Psoas muscle (tissue), 8 donors: ENCODE results near the gene ITLN1. TPM values are rescaled to one million over a fixed set of nuclear protein-coding genes. Genes with fewer than 3 reads are reported as not detected.
"Not testable (repeated sequence)": the region's sequence is repeated elsewhere in the genome, so short reads cannot be mapped to it uniquely, and the experiment has no call there.

Experiments used
- ATAC-seq, 4 donors: fragments of 200-7000 bp; cut with Tn5 transposase; one replicate each; pipeline ENCODE4 v1.9.1; 2020; ENCODE audit warnings: moderate library complexity in 3 of 4, mild to moderate bottlenecking in 2 of 4
- DNase-seq, 2 donors: peaks; one replicate each; pipeline ENCODE4 v3.0.0-alpha.2; 2020
- H3K27ac ChIP-seq: fragments of 200-600 bp; one replicate; pipeline ENCODE4 v1.8.0; 2022
- H3K27me3 ChIP-seq, 3 donors: fragments of 200-600 bp in 1 of 3; one replicate each; pipeline versions ENCODE4 v1.6.1 to v1.8.0; 2013 to 2022; ENCODE audit warnings: low read length in 2 of 3, mild to moderate bottlenecking in 2 of 3, moderate library complexity in 1 of 3; ENCODE audit not compliant: insufficient read depth in 3 of 3
- H3K36me3 ChIP-seq, 2 donors: fragments of 200-600 bp in 1 of 2; one replicate each; pipeline versions ENCODE4 v1.6.1 to v1.8.0; 2013 to 2022; ENCODE audit warnings: low read depth in 1 of 2, mild to moderate bottlenecking in 1 of 2, moderate library complexity in 1 of 2; ENCODE audit not compliant: insufficient read depth in 1 of 2
- H3K4me1 ChIP-seq: fragments of 200-600 bp; one replicate; pipeline ENCODE4 v1.8.0; 2022
- H3K4me3 ChIP-seq: fragments of 200-600 bp; one replicate; pipeline ENCODE4 v1.8.0; 2022; ENCODE audit warnings: mild to moderate bottlenecking
- H3K9me3 ChIP-seq: fragments of 200-600 bp; one replicate; pipeline ENCODE4 v1.8.0; 2022
- WGBS, 3 donors: extraction: QIAGEN DNeasy Blood & Tissue Kit; methylation state at CpG; one replicate each; pipeline versions ENCODE4 v1.1.6 to v1.1.7; 2013; 5-methylcytosine and 5-hydroxymethylcytosine counted together
- intact Hi-C, 2 donors: fragments of 100-400 bp; cut with DNase I; formaldehyde crosslinking; loops; one replicate each; pipeline versions ENCODE4 v1.11.0 to v1.14.2; 2022
- polyA plus RNA-seq, 3 donors: library from polyadenylated mRNA; stranded (reverse); fragments of 200-250 nt; gene quantifications; one replicate each; pipeline ENCODE4 v1.2.3, GENCODE V29; 2013
- total RNA-seq, 4 donors: library from RNA; stranded (reverse); fragmentation: NEBNext Ultra II Directional in 2 of 4; extraction: Animal tissue kit (Norgen Biotek cat#: 25700) in 2 of 4; gene quantifications; one replicate each; pipeline versions ENCODE4 v1.2.1 to v1.2.4, GENCODE V29; 2021 to 2023
- TF ChIP-seq, protein P1 (sequence below): fragments of 200-600 bp; IDR thresholded peaks from one replicate; pipeline ENCODE4 v1.8.0; 2022; ENCODE audit warnings: antibody characterized with exemption
- donor health status: healthy with polysubstance abuse.
- donor health status: DM: no; HTN: no; CAD: no; lungs with moderate emphysema.
- donor health status: Bipolar disorder and iron deficiency.
- donor health status: healthy.
- donor health status: DM: yes; HTN: yes; CAD: no.
- donor health status: DM: no; HTN: no; CAD: no.
- donor health status: DM: no; HTN: no; CAD: no.
- donor health status: DM: yes; HTN: yes; CAD: no.

The ITLN1 gene
- total and polyA plus RNA-seq, 7 donors, result 0.09 to 2.6 (median 0.74) TPM; not detected in 1

DNA sequence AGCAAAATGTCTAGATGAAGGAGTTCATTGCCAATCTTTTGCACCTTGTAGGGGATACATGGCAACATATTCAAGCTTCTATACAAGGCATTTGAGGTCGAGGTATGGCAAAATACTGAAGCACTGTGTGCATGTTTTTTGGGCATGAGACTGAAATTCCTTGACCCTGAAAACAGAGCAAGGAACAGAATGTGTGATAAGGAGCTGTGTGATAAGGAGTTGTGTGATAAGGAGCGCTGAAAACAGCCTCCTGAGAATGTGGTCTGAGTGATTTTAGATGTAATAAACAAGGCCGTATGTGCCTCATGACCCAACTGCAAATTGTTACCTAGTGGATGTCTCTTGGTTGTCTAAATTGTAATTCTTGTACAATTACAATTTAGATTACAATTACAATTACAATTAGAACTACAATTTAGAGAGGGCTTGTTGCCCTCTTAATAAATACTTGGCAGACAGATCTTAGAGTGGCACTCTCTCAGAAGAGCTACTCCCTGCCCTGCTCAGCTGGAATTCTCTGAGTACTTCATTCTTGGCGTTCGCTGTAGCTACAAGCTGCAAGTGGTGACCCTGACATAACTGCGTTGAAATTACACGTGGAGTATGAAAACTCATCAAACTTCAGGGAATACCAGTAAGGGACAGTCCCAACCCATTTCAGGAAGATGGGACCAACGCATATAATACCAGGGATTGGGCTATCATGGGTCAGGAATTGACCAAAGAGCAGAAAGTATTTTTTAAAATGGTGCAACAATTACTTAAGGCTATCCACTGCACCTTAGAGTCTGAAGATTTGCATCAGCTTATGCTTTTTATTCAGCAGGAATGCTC, 20.0 kb upstream of the ITLN1 start:
- no peaks in the 10 kb centered on the region for H3K4me1 ChIP-seq
- no peak overlapping the region for H3K4me3 ChIP-seq
- ATAC-seq, result no peak
- no peak for DNase-seq
- no peaks in the 10 kb centered on the region for H3K36me3 ChIP-seq
- TF ChIP-seq, protein P1, sequence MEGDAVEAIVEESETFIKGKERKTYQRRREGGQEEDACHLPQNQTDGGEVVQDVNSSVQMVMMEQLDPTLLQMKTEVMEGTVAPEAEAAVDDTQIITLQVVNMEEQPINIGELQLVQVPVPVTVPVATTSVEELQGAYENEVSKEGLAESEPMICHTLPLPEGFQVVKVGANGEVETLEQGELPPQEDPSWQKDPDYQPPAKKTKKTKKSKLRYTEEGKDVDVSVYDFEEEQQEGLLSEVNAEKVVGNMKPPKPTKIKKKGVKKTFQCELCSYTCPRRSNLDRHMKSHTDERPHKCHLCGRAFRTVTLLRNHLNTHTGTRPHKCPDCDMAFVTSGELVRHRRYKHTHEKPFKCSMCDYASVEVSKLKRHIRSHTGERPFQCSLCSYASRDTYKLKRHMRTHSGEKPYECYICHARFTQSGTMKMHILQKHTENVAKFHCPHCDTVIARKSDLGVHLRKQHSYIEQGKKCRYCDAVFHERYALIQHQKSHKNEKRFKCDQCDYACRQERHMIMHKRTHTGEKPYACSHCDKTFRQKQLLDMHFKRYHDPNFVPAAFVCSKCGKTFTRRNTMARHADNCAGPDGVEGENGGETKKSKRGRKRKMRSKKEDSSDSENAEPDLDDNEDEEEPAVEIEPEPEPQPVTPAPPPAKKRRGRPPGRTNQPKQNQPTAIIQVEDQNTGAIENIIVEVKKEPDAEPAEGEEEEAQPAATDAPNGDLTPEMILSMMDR, result no peak
- WGBS, 3 donors, result 78 to 84% (median 83%) methylated on average over 8 of the region's 8 CpGs
- H3K27ac ChIP-seq, result no peak overlapping the region
- intact Hi-C loops, result no loop called here
- no peaks in the 10 kb centered on the region for H3K27me3 ChIP-seq
- H3K9me3 ChIP-seq, result no peaks in the 10 kb centered on the region

DNA sequence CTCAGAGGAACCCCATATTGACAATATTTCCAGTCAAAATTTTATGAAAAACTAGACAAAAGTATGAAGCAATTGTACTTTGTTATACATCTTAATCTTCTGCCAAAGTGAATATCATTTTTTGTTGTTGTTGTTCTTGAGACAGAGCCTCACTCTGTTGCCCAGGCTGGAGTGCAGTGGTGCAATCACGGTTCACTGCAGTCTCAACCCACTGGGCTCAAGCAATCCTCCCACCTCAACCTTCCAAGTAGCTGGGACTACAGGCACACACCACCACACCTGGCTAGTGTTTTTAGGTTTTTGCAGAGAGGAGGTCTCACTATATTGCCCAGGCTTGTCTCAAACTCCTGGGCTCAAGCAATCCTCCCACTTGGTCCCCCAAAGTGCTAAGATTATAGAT, 17.3 kb upstream of the ITLN1 start:
- H3K9me3 ChIP-seq, intact Hi-C loops, H3K27ac ChIP-seq, H3K4me1 ChIP-seq, H3K36me3 ChIP-seq, DNase-seq, H3K27me3 ChIP-seq, H3K4me3 ChIP-seq, ATAC-seq: not testable (repeated sequence)
- 70 to 80% (median 73%) methylated on average over 1 of the region's 1 CpG for WGBS, 3 donors

DNA sequence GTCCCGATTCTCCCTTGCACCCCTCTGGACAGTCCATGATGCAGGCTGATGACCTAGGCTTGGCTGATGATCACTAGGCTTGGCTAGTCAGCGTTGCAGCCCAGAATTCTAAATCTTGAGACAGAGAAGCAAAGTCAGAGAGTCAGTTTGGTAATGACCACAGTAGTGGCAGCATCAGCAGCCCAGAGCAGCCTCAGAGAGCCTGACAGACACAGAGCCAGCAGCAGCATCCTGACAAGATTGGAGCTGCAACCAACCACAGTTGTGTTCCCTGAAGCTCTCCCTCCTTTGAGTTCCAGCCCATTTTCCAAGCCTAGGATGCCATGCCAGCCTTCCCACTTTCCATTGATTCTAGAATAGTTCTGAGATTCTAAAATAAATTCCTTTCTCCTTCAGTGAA, 16.8 kb upstream of the ITLN1 start:
- ATAC-seq (no peak), DNase-seq (no peak)
- no peaks in the 10 kb centered on the region for H3K9me3 ChIP-seq
- WGBS, 3 donors, result 77 to 91% (median 86%) methylated on average over 2 of the region's 2 CpGs
- H3K4me1 ChIP-seq, result no peaks in the 10 kb centered on the region
- intact Hi-C loops, result no loop called here
- H3K4me3 ChIP-seq, result no peak overlapping the region
- H3K27ac ChIP-seq, result no peak overlapping the region
- TF ChIP-seq, protein P1, result no peak
- no peaks in the 10 kb centered on the region for H3K36me3 ChIP-seq
- H3K27me3 ChIP-seq, result no peaks in the 10 kb centered on the region

DNA sequence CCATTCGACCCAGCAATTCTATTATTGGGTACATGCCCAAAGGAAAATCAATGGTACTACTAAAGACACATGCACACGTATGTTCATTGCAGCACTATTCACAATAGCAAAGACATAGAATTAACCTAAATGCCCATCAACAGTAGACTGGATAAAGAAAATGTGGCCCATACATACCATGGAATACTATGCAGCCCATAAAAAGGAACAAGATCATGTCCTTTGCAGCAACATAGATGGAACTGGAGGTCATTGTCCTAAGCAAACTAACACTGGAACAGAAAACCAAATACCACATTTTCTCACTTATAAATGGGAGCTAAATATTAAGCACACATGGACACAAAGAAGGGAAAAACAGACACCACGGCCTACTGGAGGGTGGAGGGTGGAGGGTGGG, 15.7 kb upstream of the ITLN1 start:
- H3K27me3 ChIP-seq, H3K36me3 ChIP-seq, ATAC-seq, H3K9me3 ChIP-seq, H3K27ac ChIP-seq, H3K4me3 ChIP-seq, H3K4me1 ChIP-seq, DNase-seq, intact Hi-C loops: not testable (repeated sequence)
- WGBS, 3 donors, result 52 to 75% (median 71%) methylated on average over 3 of the region's 3 CpGs

DNA sequence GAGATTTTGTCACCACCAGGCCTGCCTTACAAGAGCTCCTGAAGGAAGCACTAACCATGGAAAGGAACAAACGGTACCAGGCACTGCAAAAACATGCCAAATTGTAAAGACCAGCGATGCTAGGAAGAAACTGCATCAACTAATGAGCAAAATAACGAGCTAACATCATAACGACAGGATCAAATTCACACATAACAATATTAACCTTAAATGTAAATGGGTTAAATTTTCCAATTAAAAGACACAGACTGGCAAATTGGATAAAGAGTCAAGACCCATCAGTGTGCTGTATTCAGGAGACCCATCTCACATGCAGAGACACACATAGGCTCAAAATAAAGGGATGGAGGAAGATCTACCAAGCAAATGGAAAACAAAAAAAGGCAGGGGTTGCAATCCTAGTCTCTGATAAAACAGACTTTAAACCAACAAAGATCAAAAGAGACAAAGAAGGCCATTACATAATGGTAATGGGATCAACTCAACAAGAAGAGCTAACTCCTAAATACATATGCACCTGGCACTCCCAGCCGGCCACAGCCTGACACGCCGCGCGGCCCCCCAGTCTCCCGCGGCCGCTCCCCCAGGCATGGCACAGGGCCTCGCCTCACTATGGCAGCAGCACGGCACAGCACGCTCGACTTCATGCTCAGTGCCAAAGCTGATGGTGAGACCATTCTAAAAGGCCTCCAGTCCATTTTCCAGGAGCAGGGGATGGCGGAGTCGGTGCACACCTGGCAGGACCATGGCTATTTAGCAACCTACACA, 9.6 kb upstream of the ITLN1 start:
- H3K4me1 ChIP-seq, H3K9me3 ChIP-seq, intact Hi-C loops, DNase-seq, H3K27me3 ChIP-seq, ATAC-seq, H3K4me3 ChIP-seq, H3K27ac ChIP-seq, H3K36me3 ChIP-seq: not testable (repeated sequence)
- WGBS, 3 donors, result 91 to 93% (median 91%) methylated on average over 18 of the region's 18 CpGs

DNA sequence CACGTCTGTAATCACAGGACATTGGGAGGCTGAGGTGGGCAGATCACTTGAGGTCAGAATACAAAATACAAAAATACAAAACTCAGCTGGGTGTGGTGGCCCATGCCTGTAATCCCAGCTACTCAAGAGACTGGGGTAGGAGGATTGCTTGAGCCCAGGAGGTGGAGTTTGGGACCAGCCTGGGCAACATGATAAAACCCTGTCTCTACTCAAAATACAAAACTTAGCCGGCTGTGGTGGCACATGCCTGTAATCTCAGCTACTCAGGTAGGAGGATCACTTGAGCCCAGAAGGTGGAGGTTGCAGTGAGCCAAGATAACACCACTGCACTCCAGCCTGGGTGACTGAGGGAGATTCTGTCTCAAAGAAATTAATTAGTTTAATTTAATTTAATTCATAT, 6.5 kb upstream of the ITLN1 start:
- Histone ChIP-seq H3K27me3 (peaks cover 0 to 2% (median 0%) of the 10 kb centered on the region in 3 donors), H3K4me3 (no peak overlapping the region), H3K4me1 (no peaks in the 10 kb centered on the region), H3K36me3 (no peaks in the 10 kb centered on the region), H3K27ac (no peak overlapping the region), H3K9me3 (no peaks in the 10 kb centered on the region)
- DNase-seq (no peak), ATAC-seq (no peak)
- intact Hi-C loops, result no loop called here
- 56 to 69% (median 59%) methylated on average over 2 of the region's 2 CpGs for WGBS, 3 donors
- TF ChIP-seq, protein P1, result no peak
